ENCODE results near the gene NUDCD3. TPM values are rescaled to one million over a fixed set of nuclear protein-coding genes. Genes with fewer than 3 reads are reported as not detected.

The NUDCD3 gene
- total RNA-seq, 1 experiment from 2014 or later: 117 TPM

DNA sequence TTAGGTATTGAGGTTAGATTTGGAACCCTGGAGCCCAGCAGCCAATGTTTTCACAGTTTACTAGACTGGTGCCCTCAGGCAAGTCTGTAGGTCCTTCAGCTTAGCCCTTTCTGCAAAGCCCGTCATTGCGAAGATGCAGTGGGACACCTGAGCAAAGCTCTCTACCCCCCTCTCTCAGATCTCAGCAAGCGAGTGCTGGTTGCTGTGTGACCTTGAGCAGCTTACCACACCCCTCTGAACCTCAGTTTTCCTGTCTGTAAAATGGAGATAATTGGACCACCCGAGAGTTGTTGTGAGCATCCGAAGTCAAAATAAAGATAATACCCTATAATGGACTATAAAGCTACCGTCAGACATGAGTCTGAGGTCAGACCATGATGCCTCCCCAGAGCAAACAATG is 47.0 kb upstream of the NUDCD3 start:
- CTCF ChIA-PET: no interaction called here

DNA sequence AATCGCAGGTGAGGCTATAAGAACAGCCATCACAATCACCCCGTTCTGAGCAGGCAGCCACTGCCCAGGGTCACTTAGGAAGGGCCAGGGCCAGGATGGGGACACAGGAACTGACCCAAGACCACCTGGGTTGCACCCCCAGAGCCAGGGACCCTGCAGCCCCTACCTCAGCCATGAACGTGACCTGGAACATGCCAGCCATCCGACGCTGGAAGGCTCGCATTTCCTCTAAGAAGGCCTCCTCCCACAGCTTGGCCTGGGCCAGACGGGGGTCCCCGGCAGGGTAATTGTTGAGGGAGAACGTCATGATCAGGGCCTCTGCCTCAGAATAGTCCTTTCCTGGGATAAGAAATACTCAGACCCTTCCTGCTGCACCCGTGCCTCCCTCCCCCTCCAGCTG is 45.6 kb upstream of the NUDCD3 start:
- CTCF ChIA-PET: no interaction called here

More for the DNA sequence above, 47.0 kb upstream of the NUDCD3 start:
- ATAC-seq: no peak
- intact Hi-C loops (cut with micrococcal nuclease; ENCODE audit: unreplicated experiment): no loop called here
- Histone ChIP-seq H3K9me3 (ENCODE audit: control insufficient read depth, insufficient read depth, low read depth, low read length) (no peaks in the 10 kb centered on the region), H3K27ac (ENCODE audit: low read length) (no peak overlapping the region), H3K4me1 (ENCODE audit: control insufficient read depth, insufficient read depth, low read length) (no peaks in the 10 kb centered on the region), H3K4me3 (ENCODE audit: low read depth in 2 of 2, low read length in 2 of 2) (no peak overlapping the region), H3K36me3 (ENCODE audit: control insufficient read depth, insufficient read depth, low read length) (no peaks in the 10 kb centered on the region), H3K27me3 (ENCODE audit: control insufficient read depth, insufficient read depth, low read length) (no peaks in the 10 kb centered on the region)
- TF ChIP-seq, protein P1, sequence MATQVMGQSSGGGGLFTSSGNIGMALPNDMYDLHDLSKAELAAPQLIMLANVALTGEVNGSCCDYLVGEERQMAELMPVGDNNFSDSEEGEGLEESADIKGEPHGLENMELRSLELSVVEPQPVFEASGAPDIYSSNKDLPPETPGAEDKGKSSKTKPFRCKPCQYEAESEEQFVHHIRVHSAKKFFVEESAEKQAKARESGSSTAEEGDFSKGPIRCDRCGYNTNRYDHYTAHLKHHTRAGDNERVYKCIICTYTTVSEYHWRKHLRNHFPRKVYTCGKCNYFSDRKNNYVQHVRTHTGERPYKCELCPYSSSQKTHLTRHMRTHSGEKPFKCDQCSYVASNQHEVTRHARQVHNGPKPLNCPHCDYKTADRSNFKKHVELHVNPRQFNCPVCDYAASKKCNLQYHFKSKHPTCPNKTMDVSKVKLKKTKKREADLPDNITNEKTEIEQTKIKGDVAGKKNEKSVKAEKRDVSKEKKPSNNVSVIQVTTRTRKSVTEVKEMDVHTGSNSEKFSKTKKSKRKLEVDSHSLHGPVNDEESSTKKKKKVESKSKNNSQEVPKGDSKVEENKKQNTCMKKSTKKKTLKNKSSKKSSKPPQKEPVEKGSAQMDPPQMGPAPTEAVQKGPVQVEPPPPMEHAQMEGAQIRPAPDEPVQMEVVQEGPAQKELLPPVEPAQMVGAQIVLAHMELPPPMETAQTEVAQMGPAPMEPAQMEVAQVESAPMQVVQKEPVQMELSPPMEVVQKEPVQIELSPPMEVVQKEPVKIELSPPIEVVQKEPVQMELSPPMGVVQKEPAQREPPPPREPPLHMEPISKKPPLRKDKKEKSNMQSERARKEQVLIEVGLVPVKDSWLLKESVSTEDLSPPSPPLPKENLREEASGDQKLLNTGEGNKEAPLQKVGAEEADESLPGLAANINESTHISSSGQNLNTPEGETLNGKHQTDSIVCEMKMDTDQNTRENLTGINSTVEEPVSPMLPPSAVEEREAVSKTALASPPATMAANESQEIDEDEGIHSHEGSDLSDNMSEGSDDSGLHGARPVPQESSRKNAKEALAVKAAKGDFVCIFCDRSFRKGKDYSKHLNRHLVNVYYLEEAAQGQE (IDR thresholded peaks at IDR 0.05; ENCODE audit: insufficient read depth in 1 of 2, low read depth in 2 of 2, low read length in 1 of 2): no peak
- no peak for TF ChIP-seq POLR2AphosphoS5 (IDR thresholded peaks at IDR 0.05; ENCODE audit: low read depth, low read length)
- TF ChIP-seq, protein P2, sequence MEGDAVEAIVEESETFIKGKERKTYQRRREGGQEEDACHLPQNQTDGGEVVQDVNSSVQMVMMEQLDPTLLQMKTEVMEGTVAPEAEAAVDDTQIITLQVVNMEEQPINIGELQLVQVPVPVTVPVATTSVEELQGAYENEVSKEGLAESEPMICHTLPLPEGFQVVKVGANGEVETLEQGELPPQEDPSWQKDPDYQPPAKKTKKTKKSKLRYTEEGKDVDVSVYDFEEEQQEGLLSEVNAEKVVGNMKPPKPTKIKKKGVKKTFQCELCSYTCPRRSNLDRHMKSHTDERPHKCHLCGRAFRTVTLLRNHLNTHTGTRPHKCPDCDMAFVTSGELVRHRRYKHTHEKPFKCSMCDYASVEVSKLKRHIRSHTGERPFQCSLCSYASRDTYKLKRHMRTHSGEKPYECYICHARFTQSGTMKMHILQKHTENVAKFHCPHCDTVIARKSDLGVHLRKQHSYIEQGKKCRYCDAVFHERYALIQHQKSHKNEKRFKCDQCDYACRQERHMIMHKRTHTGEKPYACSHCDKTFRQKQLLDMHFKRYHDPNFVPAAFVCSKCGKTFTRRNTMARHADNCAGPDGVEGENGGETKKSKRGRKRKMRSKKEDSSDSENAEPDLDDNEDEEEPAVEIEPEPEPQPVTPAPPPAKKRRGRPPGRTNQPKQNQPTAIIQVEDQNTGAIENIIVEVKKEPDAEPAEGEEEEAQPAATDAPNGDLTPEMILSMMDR (IDR thresholded peaks at IDR 0.05): no peak
- in situ Hi-C loops (cut with HindIII; ENCODE audit: low pct_unique_long_range_greater_than_20kb, low sequenced_read_pairs): no loop called here
- POLR2A ChIA-PET: no interaction called here
- no peak for DNase-seq (ENCODE audit: low read depth, low spot score)
- no TSS peak for BruUV-seq (replicated peaks)

More for the DNA sequence above, 45.6 kb upstream of the NUDCD3 start:
- in situ Hi-C loops (cut with HindIII; ENCODE audit: low pct_unique_long_range_greater_than_20kb, low sequenced_read_pairs) (no loop called here), intact Hi-C loops (cut with micrococcal nuclease; ENCODE audit: unreplicated experiment) (no loop called here)
- no TSS peak for BruUV-seq (replicated peaks)
- no peaks in the 10 kb centered on the region for H3K27me3 ChIP-seq (ENCODE audit: control insufficient read depth, insufficient read depth, low read length)
- no peak overlapping the region for H3K27ac ChIP-seq (ENCODE audit: low read length)
- POLR2A ChIA-PET: no interaction called here
- no peak overlapping the region for H3K4me3 ChIP-seq (ENCODE audit: low read depth in 2 of 2, low read length in 2 of 2)
- no peaks in the 10 kb centered on the region for H3K9me3 ChIP-seq (ENCODE audit: control insufficient read depth, insufficient read depth, low read depth, low read length)
- H3K36me3 ChIP-seq (ENCODE audit: control insufficient read depth, insufficient read depth, low read length): no peaks in the 10 kb centered on the region
- DNase-seq (ENCODE audit: low read depth, low spot score): no peak
- ATAC-seq: no peak
- no peaks in the 10 kb centered on the region for H3K4me1 ChIP-seq (ENCODE audit: control insufficient read depth, insufficient read depth, low read length)
- TF ChIP-seq TCF7L2 (IDR thresholded peaks at IDR 0.05; ENCODE audit: low read depth, low read length) (no peak), SIN3A (IDR thresholded peaks at IDR 0.05; ENCODE audit: borderline replicate concordance, insufficient read depth, low read depth, low read length) (no peak), POLR2AphosphoS5 (IDR thresholded peaks at IDR 0.05; ENCODE audit: low read depth, low read length) (no peak)
- TF ChIP-seq, protein P2 (IDR thresholded peaks at IDR 0.05): no peak
- TF ChIP-seq, protein P1 (IDR thresholded peaks at IDR 0.05; ENCODE audit: insufficient read depth in 1 of 2, low read depth in 2 of 2, low read length in 1 of 2): no peak
